ENCODE data around the gene NQO2.

The NQO2 gene

GRCh38 chr6:2999618-3000557 lies at the start of gene NQO2:
Gene NQO2, plus strand, starts transcription at chr6:2999894. Its CDS starts 6,659 bp downstream, at chr6:3006553.
- no peaks in the 10 kb centered on the region for H3K9me3 ChIP-seq (ENCODE audit: insufficient read depth, low read depth, low read length)
- H3K36me3 ChIP-seq (ENCODE audit: insufficient read depth, low read depth, low read length), result peaks cover 25% of the 10 kb centered on the region
- peak within 1 kb of the TSS; percentile 89 for H3K9ac ChIP-seq (ENCODE audit: low read depth, low read length)
- H3K27ac ChIP-seq (ENCODE audit: low read length), result no peak within 1 kb of the TSS
- H3K4me3 ChIP-seq (ENCODE audit: low read length), result peak within 1 kb of the TSS; percentile 97
- peaks cover 13% of the 10 kb centered on the region for H3K4me1 ChIP-seq (ENCODE audit: insufficient read depth, low read length)
- peaks cover 9% of the 10 kb centered on the region; the same call in 1 of the 2 replicates for H3K27me3 ChIP-seq (ENCODE audit: insufficient read depth, low read length)

- H3K9me3 ChIP-seq (ENCODE audit: insufficient read depth, low read depth, low read length), result no peaks in the 10 kb centered on the region
- no peak overlapping the region for H3K4me3 ChIP-seq (ENCODE audit: low read length)
- no peak overlapping the region for H3K9ac ChIP-seq (ENCODE audit: low read depth, low read length)
- peaks cover 3% of the 10 kb centered on the region; the same call in 1 of the 2 replicates for H3K4me1 ChIP-seq (ENCODE audit: insufficient read depth, low read length)
- no peaks in the 10 kb centered on the region for H3K27me3 ChIP-seq (ENCODE audit: insufficient read depth, low read length)
- no peaks in the 10 kb centered on the region for H3K36me3 ChIP-seq (ENCODE audit: insufficient read depth, low read depth, low read length)
- H3K27ac ChIP-seq (ENCODE audit: low read length), result no peak overlapping the region
Observed at GRCh38 chr6:2950713-2951112, 49.0 kb upstream of the NQO2 start.

GRCh38 chr6:2951728-2952127 lies 48.0 kb upstream of the NQO2 start:
- Histone ChIP-seq H3K27ac (ENCODE audit: low read length) (no peak overlapping the region), H3K27me3 (ENCODE audit: insufficient read depth, low read length) (no peaks in the 10 kb centered on the region), H3K4me3 (ENCODE audit: low read length) (no peak overlapping the region), H3K9me3 (ENCODE audit: insufficient read depth, low read depth, low read length) (no peaks in the 10 kb centered on the region), H3K36me3 (ENCODE audit: insufficient read depth, low read depth, low read length) (no peaks in the 10 kb centered on the region), H3K9ac (ENCODE audit: low read depth, low read length) (no peak overlapping the region), H3K4me1 (ENCODE audit: insufficient read depth, low read length) (peaks cover 3% of the 10 kb centered on the region; the same call in 1 of the 2 replicates)

- Histone ChIP-seq H3K27me3 (ENCODE audit: insufficient read depth, low read length) (no peaks in the 10 kb centered on the region), H3K27ac (ENCODE audit: low read length) (no peak overlapping the region), H3K4me1 (ENCODE audit: insufficient read depth, low read length) (peaks cover 3% of the 10 kb centered on the region; the same call in 1 of the 2 replicates), H3K9me3 (ENCODE audit: insufficient read depth, low read depth, low read length) (no peaks in the 10 kb centered on the region), H3K4me3 (ENCODE audit: low read length) (no peak overlapping the region), H3K36me3 (ENCODE audit: insufficient read depth, low read depth, low read length) (no peaks in the 10 kb centered on the region), H3K9ac (ENCODE audit: low read depth, low read length) (no peak overlapping the region; the same call in 1 of the 2 replicates)
Observed at GRCh38 chr6:2952557-2953095, 47.1 kb upstream of the NQO2 start.

GRCh38 chr6:2953098-2953497 lies 46.6 kb upstream of the NQO2 start:
- Histone ChIP-seq H3K36me3 (ENCODE audit: insufficient read depth, low read depth, low read length) (no peaks in the 10 kb centered on the region), H3K4me3 (ENCODE audit: low read length) (no peak overlapping the region), H3K27me3 (ENCODE audit: insufficient read depth, low read length) (no peaks in the 10 kb centered on the region), H3K9ac (ENCODE audit: low read depth, low read length) (no peak overlapping the region; the same call in 1 of the 2 replicates), H3K9me3 (ENCODE audit: insufficient read depth, low read depth, low read length) (no peaks in the 10 kb centered on the region), H3K4me1 (ENCODE audit: insufficient read depth, low read length) (peaks cover 3% of the 10 kb centered on the region; the same call in 1 of the 2 replicates), H3K27ac (ENCODE audit: low read length) (no peak overlapping the region)

GRCh38 chr6:2956930-2957685 lies 42.6 kb upstream of the NQO2 start:
- H3K27ac ChIP-seq (ENCODE audit: low read length), result no peak overlapping the region
- H3K4me3 ChIP-seq (ENCODE audit: low read length), result no peak overlapping the region
- H3K36me3 ChIP-seq (ENCODE audit: insufficient read depth, low read depth, low read length), result no peaks in the 10 kb centered on the region
- no peak overlapping the region for H3K9ac ChIP-seq (ENCODE audit: low read depth, low read length)
- H3K4me1 ChIP-seq (ENCODE audit: insufficient read depth, low read length), result peaks cover 24% of the 10 kb centered on the region
- H3K27me3 ChIP-seq (ENCODE audit: insufficient read depth, low read length), result no peaks in the 10 kb centered on the region
- no peaks in the 10 kb centered on the region for H3K9me3 ChIP-seq (ENCODE audit: insufficient read depth, low read depth, low read length)

- Histone ChIP-seq H3K4me1 (ENCODE audit: insufficient read depth, low read length) (peaks cover 27% of the 10 kb centered on the region), H3K36me3 (ENCODE audit: insufficient read depth, low read depth, low read length) (no peaks in the 10 kb centered on the region), H3K4me3 (ENCODE audit: low read length) (no peak overlapping the region), H3K27ac (ENCODE audit: low read length) (no peak overlapping the region), H3K9ac (ENCODE audit: low read depth, low read length) (no peak overlapping the region), H3K9me3 (ENCODE audit: insufficient read depth, low read depth, low read length) (no peaks in the 10 kb centered on the region), H3K27me3 (ENCODE audit: insufficient read depth, low read length) (no peaks in the 10 kb centered on the region)
Observed at GRCh38 chr6:2957696-2958330, 41.9 kb upstream of the NQO2 start.

- no peaks in the 10 kb centered on the region for H3K9me3 ChIP-seq (ENCODE audit: insufficient read depth, low read depth, low read length)
- H3K27me3 ChIP-seq (ENCODE audit: insufficient read depth, low read length), result no peaks in the 10 kb centered on the region
- H3K36me3 ChIP-seq (ENCODE audit: insufficient read depth, low read depth, low read length), result no peaks in the 10 kb centered on the region
- H3K4me1 ChIP-seq (ENCODE audit: insufficient read depth, low read length), result peaks cover 27% of the 10 kb centered on the region
- no peak overlapping the region for H3K4me3 ChIP-seq (ENCODE audit: low read length)
- no peak overlapping the region for H3K27ac ChIP-seq (ENCODE audit: low read length)
- H3K9ac ChIP-seq (ENCODE audit: low read depth, low read length), result no peak overlapping the region
Observed at GRCh38 chr6:2958331-2958711, 41.4 kb upstream of the NQO2 start.

- H3K4me1 ChIP-seq (ENCODE audit: insufficient read depth, low read length), result peaks cover 27% of the 10 kb centered on the region
- no peak overlapping the region for H3K27ac ChIP-seq (ENCODE audit: low read length)
- no peak overlapping the region for H3K4me3 ChIP-seq (ENCODE audit: low read length)
- no peaks in the 10 kb centered on the region for H3K36me3 ChIP-seq (ENCODE audit: insufficient read depth, low read depth, low read length)
- no peaks in the 10 kb centered on the region for H3K9me3 ChIP-seq (ENCODE audit: insufficient read depth, low read depth, low read length)
- H3K9ac ChIP-seq (ENCODE audit: low read depth, low read length), result no peak overlapping the region
- H3K27me3 ChIP-seq (ENCODE audit: insufficient read depth, low read length), result no peaks in the 10 kb centered on the region
Observed at GRCh38 chr6:2958776-2959175, 40.9 kb upstream of the NQO2 start.

- H3K4me1 ChIP-seq (ENCODE audit: insufficient read depth, low read length), result peaks cover 26% of the 10 kb centered on the region
- H3K4me3 ChIP-seq (ENCODE audit: low read length), result no peak overlapping the region
- H3K36me3 ChIP-seq (ENCODE audit: insufficient read depth, low read depth, low read length), result no peaks in the 10 kb centered on the region
- H3K27ac ChIP-seq (ENCODE audit: low read length), result no peak overlapping the region
- no peaks in the 10 kb centered on the region for H3K9me3 ChIP-seq (ENCODE audit: insufficient read depth, low read depth, low read length)
- H3K27me3 ChIP-seq (ENCODE audit: insufficient read depth, low read length), result no peaks in the 10 kb centered on the region
- no peak overlapping the region; the same call in 1 of the 2 replicates for H3K9ac ChIP-seq (ENCODE audit: low read depth, low read length)
Observed at GRCh38 chr6:2959909-2960719, 39.6 kb upstream of the NQO2 start.

All from iPS-20b (cell line).